ENCODE results near the gene ESR1. TPM values are rescaled to one million over a fixed set of nuclear protein-coding genes. Genes with fewer than 3 reads are reported as not detected.

ESR1 gene
- total and polyA plus RNA-seq, 9 of the 15 experiments (the other 6 are each of a cell fraction or from before 2014, with no cell fraction given) = 0.03 to 0.27 (median 0.08) TPM; not detected in 1

DNA sequence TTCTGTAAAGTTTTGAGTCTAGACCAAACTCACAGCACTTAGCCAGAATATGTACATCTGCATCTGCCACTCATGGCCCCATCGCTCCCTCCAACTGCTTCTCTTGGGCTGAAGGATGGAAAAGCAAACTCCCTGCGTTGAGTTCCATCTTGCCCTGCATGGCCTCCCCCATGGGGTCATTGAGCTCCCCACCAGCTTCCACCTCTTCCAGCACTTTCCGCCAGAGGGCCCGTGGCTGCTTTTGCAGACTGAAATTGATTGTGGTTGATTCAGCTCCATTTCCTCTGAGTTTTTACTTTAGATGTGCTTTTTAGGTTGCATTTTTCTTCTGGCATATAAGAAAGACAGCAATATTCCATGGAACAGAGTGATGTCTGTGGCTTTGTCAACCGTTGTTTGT, 263.1 kb downstream of the ESR1 start:
- no peak overlapping the region for H3K4me2 ChIP-seq (ENCODE audit: insufficient read depth, low read length)
- H3K4me1 ChIP-seq (replicated peaks in 1 of 2; ENCODE audit: control insufficient read depth in 2 of 2, insufficient read depth in 2 of 2, low read length in 2 of 2) = no peaks in the 10 kb centered on the region
- ATAC-seq (no peak), DNase-seq (ENCODE audit: extremely low read depth in 1 of 4, low spot score in 3 of 4) (no peak), FAIRE-seq (no peak)
- H2AFZ ChIP-seq (ENCODE audit: low read depth, low read length) = no peak overlapping the region
- no peak overlapping the region for H3K9ac ChIP-seq (ENCODE audit: insufficient read depth in 1 of 2, low read depth in 2 of 2, low read length in 2 of 2)
- no peak overlapping the region for H3K4me3 ChIP-seq
- ChIA-PET POLR2A (no interaction called here), CTCF (ENCODE audit: low intra/inter-chr PET ratio) (no interaction called here)
- no peaks in the 10 kb centered on the region for H3K27me3 ChIP-seq (ENCODE audit: control insufficient read depth in 2 of 2, insufficient read depth in 2 of 2, low read length in 2 of 2)
- 5% methylated on average over 5 of the region's 5 CpGs for WGBS (ENCODE audit: insufficient coverage, low coverage, missing lambda C conversion rate)
- H3K9me3 ChIP-seq (replicated peaks; ENCODE audit: control insufficient read depth, insufficient read depth, low read depth, low read length) = no peaks in the 10 kb centered on the region
- intact Hi-C loops (cut with micrococcal nuclease) (no loop called here), in situ Hi-C loops (cut with MboI) (no loop called here)
- no peak overlapping the region for H3K27ac ChIP-seq (ENCODE audit: extremely low read depth, low read depth, low read length)
- H3K36me3 ChIP-seq (ENCODE audit: control insufficient read depth, insufficient read depth, low read length) = no peaks in the 10 kb centered on the region
- no peaks in the 10 kb centered on the region for H4K20me1 ChIP-seq (replicated peaks; ENCODE audit: control insufficient read depth, insufficient read depth, low read length)
- no peaks in the 10 kb centered on the region for H3K9me1 ChIP-seq (ENCODE audit: control insufficient read depth, insufficient read depth, low read length)
- no TSS peak for BruUV-seq (replicated peaks)
- no peaks in the 10 kb centered on the region for H3K79me2 ChIP-seq (ENCODE audit: control insufficient read depth, insufficient read depth, low read length)
- no peak for TF ChIP-seq PTBP1 (IDR thresholded peaks at IDR 0.05; ENCODE audit: low read depth, low read length)
- TF ChIP-seq YY1 (IDR thresholded peaks at IDR 0.05; ENCODE audit: borderline replicate concordance in 1 of 3, control insufficient read depth in 1 of 3, extremely low read depth in 1 of 3, insufficient read depth in 3 of 3, insufficient read length in 1 of 3, insufficient replicate concordance in 2 of 3, low read depth in 1 of 3, low read length in 2 of 3) = no peak
- TF ChIP-seq, protein P1, sequence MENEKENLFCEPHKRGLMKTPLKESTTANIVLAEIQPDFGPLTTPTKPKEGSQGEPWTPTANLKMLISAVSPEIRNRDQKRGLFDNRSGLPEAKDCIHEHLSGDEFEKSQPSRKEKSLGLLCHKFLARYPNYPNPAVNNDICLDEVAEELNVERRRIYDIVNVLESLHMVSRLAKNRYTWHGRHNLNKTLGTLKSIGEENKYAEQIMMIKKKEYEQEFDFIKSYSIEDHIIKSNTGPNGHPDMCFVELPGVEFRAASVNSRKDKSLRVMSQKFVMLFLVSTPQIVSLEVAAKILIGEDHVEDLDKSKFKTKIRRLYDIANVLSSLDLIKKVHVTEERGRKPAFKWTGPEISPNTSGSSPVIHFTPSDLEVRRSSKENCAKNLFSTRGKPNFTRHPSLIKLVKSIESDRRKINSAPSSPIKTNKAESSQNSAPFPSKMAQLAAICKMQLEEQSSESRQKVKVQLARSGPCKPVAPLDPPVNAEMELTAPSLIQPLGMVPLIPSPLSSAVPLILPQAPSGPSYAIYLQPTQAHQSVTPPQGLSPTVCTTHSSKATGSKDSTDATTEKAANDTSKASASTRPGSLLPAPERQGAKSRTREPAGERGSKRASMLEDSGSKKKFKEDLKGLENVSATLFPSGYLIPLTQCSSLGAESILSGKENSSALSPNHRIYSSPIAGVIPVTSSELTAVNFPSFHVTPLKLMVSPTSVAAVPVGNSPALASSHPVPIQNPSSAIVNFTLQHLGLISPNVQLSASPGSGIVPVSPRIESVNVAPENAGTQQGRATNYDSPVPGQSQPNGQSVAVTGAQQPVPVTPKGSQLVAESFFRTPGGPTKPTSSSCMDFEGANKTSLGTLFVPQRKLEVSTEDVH (IDR thresholded peaks at IDR 0.05; ENCODE audit: low read depth, partially characterized antibody) = no peak
- TF ChIP-seq BRD9 (IDR thresholded peaks at IDR 0.05; ENCODE audit: low read depth, partially characterized antibody) = no peak
- no peak for TF ChIP-seq HIVEP1 (CRISPR knock-in tag; IDR thresholded peaks at IDR 0.05)
- no peak for TF ChIP-seq NR3C1 (CRISPR knock-in tag; IDR thresholded peaks at IDR 0.05)
- TF ChIP-seq, protein P2, sequence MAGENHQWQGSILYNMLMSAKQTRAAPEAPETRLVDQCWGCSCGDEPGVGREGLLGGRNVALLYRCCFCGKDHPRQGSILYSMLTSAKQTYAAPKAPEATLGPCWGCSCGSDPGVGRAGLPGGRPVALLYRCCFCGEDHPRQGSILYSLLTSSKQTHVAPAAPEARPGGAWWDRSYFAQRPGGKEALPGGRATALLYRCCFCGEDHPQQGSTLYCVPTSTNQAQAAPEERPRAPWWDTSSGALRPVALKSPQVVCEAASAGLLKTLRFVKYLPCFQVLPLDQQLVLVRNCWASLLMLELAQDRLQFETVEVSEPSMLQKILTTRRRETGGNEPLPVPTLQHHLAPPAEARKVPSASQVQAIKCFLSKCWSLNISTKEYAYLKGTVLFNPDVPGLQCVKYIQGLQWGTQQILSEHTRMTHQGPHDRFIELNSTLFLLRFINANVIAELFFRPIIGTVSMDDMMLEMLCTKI (IDR thresholded peaks at IDR 0.05; ENCODE audit: partially characterized antibody) = no peak
- no peak for TF ChIP-seq BRD4 (IDR thresholded peaks at IDR 0.05)
- TF ChIP-seq ZNF224 (CRISPR knock-in tag; IDR thresholded peaks at IDR 0.05) = no peak
- TF ChIP-seq RFX5 (IDR thresholded peaks at IDR 0.05; ENCODE audit: low read depth, low read length) = no peak
- TF ChIP-seq MAFF (IDR thresholded peaks at IDR 0.05; ENCODE audit: low read length) = no peak
- TF ChIP-seq SIN3A (IDR thresholded peaks at IDR 0.05; ENCODE audit: borderline replicate concordance in 2 of 2, control insufficient read depth in 1 of 2, low read depth in 2 of 2, low read length in 2 of 2) = no peak
- TF ChIP-seq ELF4 (CRISPR knock-in tag; IDR thresholded peaks at IDR 0.05) = no peak
- TF ChIP-seq BMI1 (IDR thresholded peaks at IDR 0.05; ENCODE audit: low read length) = no peak
- no peak for TF ChIP-seq PHB2 (IDR thresholded peaks at IDR 0.05; ENCODE audit: low read depth)
- no peak for TF ChIP-seq RBBP5 (IDR thresholded peaks at IDR 0.05; ENCODE audit: borderline replicate concordance, insufficient read depth, low read length, poor library complexity, severe bottlenecking)
- TF ChIP-seq CEBPB (tag; IDR thresholded peaks at IDR 0.05) = no peak
- TF ChIP-seq HMGN3 (IDR thresholded peaks at IDR 0.05; ENCODE audit: borderline replicate concordance, extremely low read depth, insufficient read length, low read depth, low read length) = no peak
- TF ChIP-seq, protein P3, sequence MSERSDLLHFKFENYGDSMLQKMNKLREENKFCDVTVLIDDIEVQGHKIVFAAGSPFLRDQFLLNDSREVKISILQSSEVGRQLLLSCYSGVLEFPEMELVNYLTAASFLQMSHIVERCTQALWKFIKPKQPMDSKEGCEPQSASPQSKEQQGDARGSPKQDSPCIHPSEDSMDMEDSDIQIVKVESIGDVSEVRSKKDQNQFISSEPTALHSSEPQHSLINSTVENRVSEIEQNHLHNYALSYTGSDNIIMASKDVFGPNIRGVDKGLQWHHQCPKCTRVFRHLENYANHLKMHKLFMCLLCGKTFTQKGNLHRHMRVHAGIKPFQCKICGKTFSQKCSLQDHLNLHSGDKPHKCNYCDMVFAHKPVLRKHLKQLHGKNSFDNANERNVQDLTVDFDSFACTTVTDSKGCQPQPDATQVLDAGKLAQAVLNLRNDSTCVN (CRISPR knock-in tag; IDR thresholded peaks at IDR 0.05) = no peak
